CD4-positive, alpha-beta T cell treated with Interleukin-21 for 1 hour (primary cell): ENCODE results near the gene ITGB7.
"Not testable (repeated sequence)": the region's sequence is repeated elsewhere in the genome, so short reads cannot be mapped to it uniquely, and the experiment has no call there.

ENCODE experiments used
- DNase-seq: peaks from one replicate; pipeline ENCODE4 v3.0.0-alpha.2; 2020

The ITGB7 gene

GRCh38 chr12:53176750-53177149 lies 30.3 kb downstream of the ITGB7 start:
- no peak for DNase-seq

GRCh38 chr12:53174881-53175491 lies 32.1 kb downstream of the ITGB7 start:
- no peak for DNase-seq

GRCh38 chr12:53173085-53173715 lies 33.9 kb downstream of the ITGB7 start:
- DNase-seq, result no peak

- DNase-seq, result no peak
Measured at GRCh38 chr12:53172352-53172751, 34.7 kb downstream of the ITGB7 start.

GRCh38 chr12:53171725-53172329 lies 35.2 kb downstream of the ITGB7 start:
- DNase-seq, result no peak

- no peak for DNase-seq
Measured at GRCh38 chr12:53170876-53171724, 36.0 kb downstream of the ITGB7 start.

GRCh38 chr12:53170215-53170614 lies 36.8 kb downstream of the ITGB7 start:
- no peak for DNase-seq

- no peak for DNase-seq
Measured at GRCh38 chr12:53169644-53170043, 37.4 kb downstream of the ITGB7 start.

GRCh38 chr12:53166837-53167236 lies 40.2 kb downstream of the ITGB7 start:
- DNase-seq, result no peak

GRCh38 chr12:53163008-53163407 lies 44.0 kb downstream of the ITGB7 start:
- DNase-seq, result not testable (repeated sequence)

GRCh38 chr12:53161119-53161911 lies 45.7 kb downstream of the ITGB7 start:
- no peak for DNase-seq

- DNase-seq, result no peak
Measured at GRCh38 chr12:53160673-53161072, 46.4 kb downstream of the ITGB7 start.

- no peak for DNase-seq
Measured at GRCh38 chr12:53160000-53160399, 47.1 kb downstream of the ITGB7 start.

- peak; percentile 91 for DNase-seq
Measured at GRCh38 chr12:53159195-53159839, 47.7 kb downstream of the ITGB7 start.

GRCh38 chr12:53152390-53152789 lies 54.7 kb downstream of the ITGB7 start:
- DNase-seq, result no peak

GRCh38 chr12:53151039-53151438 lies 56.0 kb downstream of the ITGB7 start:
- DNase-seq, result no peak

- DNase-seq, result no peak
Measured at GRCh38 chr12:53147653-53148052, 59.4 kb downstream of the ITGB7 start.

- DNase-seq, result no peak
Measured at GRCh38 chr12:53147181-53147580, 59.9 kb downstream of the ITGB7 start.

- DNase-seq, result no peak
Measured at GRCh38 chr12:53145383-53146260, 61.4 kb downstream of the ITGB7 start.

GRCh38 chr12:53143355-53143754 lies 63.7 kb downstream of the ITGB7 start:
- no peak for DNase-seq
